Measurements from ENCODE around the gene SLC35D3.

DNA sequence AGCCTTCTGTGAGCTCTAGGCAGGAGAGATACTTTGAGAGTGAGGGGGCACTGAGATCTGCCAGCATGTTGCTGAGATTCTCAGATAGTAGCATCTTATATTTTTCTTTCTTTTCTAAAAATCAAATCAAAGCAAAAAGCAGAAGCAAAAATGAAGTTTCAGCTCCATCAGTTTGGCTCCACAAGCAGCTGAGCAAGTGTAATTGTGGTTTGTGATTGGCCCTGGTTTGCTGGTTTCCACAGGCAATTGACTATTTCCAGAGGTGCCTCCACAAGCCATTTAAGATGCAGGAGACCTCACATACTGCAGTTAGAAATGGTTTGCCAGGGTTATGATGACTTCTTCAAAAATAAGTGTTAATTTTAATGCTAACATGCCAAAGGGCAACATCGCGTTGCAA lies 4.3 kb downstream of the SLC35D3 start:
- TF ChIP-seq, protein P1, sequence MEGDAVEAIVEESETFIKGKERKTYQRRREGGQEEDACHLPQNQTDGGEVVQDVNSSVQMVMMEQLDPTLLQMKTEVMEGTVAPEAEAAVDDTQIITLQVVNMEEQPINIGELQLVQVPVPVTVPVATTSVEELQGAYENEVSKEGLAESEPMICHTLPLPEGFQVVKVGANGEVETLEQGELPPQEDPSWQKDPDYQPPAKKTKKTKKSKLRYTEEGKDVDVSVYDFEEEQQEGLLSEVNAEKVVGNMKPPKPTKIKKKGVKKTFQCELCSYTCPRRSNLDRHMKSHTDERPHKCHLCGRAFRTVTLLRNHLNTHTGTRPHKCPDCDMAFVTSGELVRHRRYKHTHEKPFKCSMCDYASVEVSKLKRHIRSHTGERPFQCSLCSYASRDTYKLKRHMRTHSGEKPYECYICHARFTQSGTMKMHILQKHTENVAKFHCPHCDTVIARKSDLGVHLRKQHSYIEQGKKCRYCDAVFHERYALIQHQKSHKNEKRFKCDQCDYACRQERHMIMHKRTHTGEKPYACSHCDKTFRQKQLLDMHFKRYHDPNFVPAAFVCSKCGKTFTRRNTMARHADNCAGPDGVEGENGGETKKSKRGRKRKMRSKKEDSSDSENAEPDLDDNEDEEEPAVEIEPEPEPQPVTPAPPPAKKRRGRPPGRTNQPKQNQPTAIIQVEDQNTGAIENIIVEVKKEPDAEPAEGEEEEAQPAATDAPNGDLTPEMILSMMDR (conservative IDR thresholded peaks at IDR 0.05), result no peak
- no peak for TF ChIP-seq EZH2 (IDR thresholded peaks at IDR 0.05; ENCODE audit: low read depth)
